MCF 10A (cell line): ENCODE measurements around the gene ADARB2. TPM values are rescaled to one million over a fixed set of nuclear protein-coding genes. Genes with fewer than 3 reads are reported as not detected.

Experiments used
- BruUV-seq: library from RNA; stranded (reverse); fragments of 400-500 nt; replicated peaks from 2 replicates; lab custom pipeline; 2021; lab: Mats Ljungman, UMichigan
- CTCF ChIA-PET: fragments of 300-600 bp; sonication (Branson Sonifier 250); formaldehyde crosslinking; extraction: SDS; loops from one replicate; lab custom pipeline; 2021; ENCODE audit warnings: antibody characterized with exemption, inconsistent platforms; lab: Yijun Ruan, JAX
- POLR2A ChIA-PET: fragments of 300-600, 350-650 bp; sonication (Branson Sonifier 250); formaldehyde crosslinking; extraction: SDS; loops from one replicate; lab custom pipeline; 2020; ENCODE audit warnings: antibody characterized with exemption, inconsistent platforms; lab: Yijun Ruan, JAX
- DNase-seq: peaks from one replicate; pipeline ENCODE4 v3.0.0-alpha.2; 2018; ENCODE audit not compliant: unreplicated experiment
- H3K27ac Mint-ChIP-seq: one replicate; pipeline ENCODE4 v1.8.0; 2022; ENCODE audit warnings: mild to moderate bottlenecking, low read depth, mixed read lengths; ENCODE audit not compliant: unreplicated experiment
- H3K27me3 Mint-ChIP-seq: one replicate; pipeline ENCODE4 v1.8.0; 2022; ENCODE audit warnings: mixed read lengths; ENCODE audit not compliant: insufficient read depth, unreplicated experiment
- H3K36me3 Mint-ChIP-seq: one replicate; pipeline ENCODE4 v1.8.0; 2022; ENCODE audit warnings: mild to moderate bottlenecking, moderate library complexity, mixed read lengths; ENCODE audit not compliant: insufficient read depth, unreplicated experiment
- H3K4me1 Mint-ChIP-seq: one replicate; pipeline ENCODE4 v1.8.0; 2022; ENCODE audit warnings: mixed read lengths; ENCODE audit not compliant: insufficient read depth, unreplicated experiment
- H3K4me3 Mint-ChIP-seq: one replicate; pipeline ENCODE4 v1.8.0; 2022; ENCODE audit warnings: mild to moderate bottlenecking, moderate library complexity, mixed read lengths; ENCODE audit not compliant: unreplicated experiment
- H3K9me3 Mint-ChIP-seq: one replicate; pipeline ENCODE4 v1.8.0; 2022; ENCODE audit warnings: mixed read lengths; ENCODE audit not compliant: unreplicated experiment
- CTCF ChIP-seq: fragments of 200-600 bp; IDR thresholded peaks from one replicate; pipeline ENCODE4 v1.8.0; 2022; ENCODE audit warnings: antibody characterized with exemption, mild to moderate bottlenecking; ENCODE audit not compliant: unreplicated experiment
- intact Hi-C: fragments of 100-400 bp; cut with micrococcal nuclease; formaldehyde crosslinking; loops from 2 replicates; pipeline ENCODE4 v1.14.1; 2022
- total RNA-seq: library from RNA; stranded (reverse); gene quantifications from 2 replicates; pipeline ENCODE4 v1.2.3, GENCODE V29; 2022

ADARB2 gene
- total RNA-seq, 1 experiment from 2014 or later = 0.96 TPM

GRCh38 chr10:1536341-1536740 lies 201.0 kb downstream of the ADARB2 start:
- no peak overlapping the region for H3K27ac Mint-ChIP-seq
- no peak overlapping the region for H3K4me3 Mint-ChIP-seq
- ChIA-PET POLR2A (no interaction called here), CTCF (no interaction called here)
- BruUV-seq = no TSS peak
- H3K36me3 Mint-ChIP-seq = peaks cover 6% of the 10 kb centered on the region
- H3K9me3 Mint-ChIP-seq = no peaks in the 10 kb centered on the region
- no peaks in the 10 kb centered on the region for H3K27me3 Mint-ChIP-seq
- DNase-seq = peak; percentile 3
- intact Hi-C loops = no loop called here
- no peaks in the 10 kb centered on the region for H3K4me1 Mint-ChIP-seq
- no peak for TF ChIP-seq CTCF

- DNase-seq = no peak
- no peaks in the 10 kb centered on the region for H3K4me1 Mint-ChIP-seq
- H3K27ac Mint-ChIP-seq = no peak overlapping the region
- ChIA-PET CTCF (no interaction called here), POLR2A (no interaction called here)
- no peak for TF ChIP-seq CTCF
- H3K4me3 Mint-ChIP-seq = no peak overlapping the region
- intact Hi-C loops = no loop called here
- H3K27me3 Mint-ChIP-seq = no peaks in the 10 kb centered on the region
- H3K36me3 Mint-ChIP-seq = peaks cover 6% of the 10 kb centered on the region
- no peaks in the 10 kb centered on the region for H3K9me3 Mint-ChIP-seq
- no TSS peak for BruUV-seq
Measured at GRCh38 chr10:1535301-1535965, 201.9 kb downstream of the ADARB2 start.

GRCh38 chr10:1534820-1535219 lies 202.5 kb downstream of the ADARB2 start:
- POLR2A ChIA-PET = no interaction called here
- CTCF ChIA-PET = no interaction called here

GRCh38 chr10:1532636-1533035 lies 204.7 kb downstream of the ADARB2 start:
- H3K27me3 Mint-ChIP-seq = peaks cover 16% of the 10 kb centered on the region
- no peak overlapping the region for H3K27ac Mint-ChIP-seq
- CTCF ChIA-PET = no interaction called here
- intact Hi-C loops = no loop called here
- peaks cover 7% of the 10 kb centered on the region for H3K9me3 Mint-ChIP-seq
- DNase-seq = no peak
- H3K36me3 Mint-ChIP-seq = peaks cover 6% of the 10 kb centered on the region
- H3K4me3 Mint-ChIP-seq = no peak overlapping the region
- POLR2A ChIA-PET = no interaction called here
- no TSS peak for BruUV-seq
- TF ChIP-seq CTCF = no peak
- no peaks in the 10 kb centered on the region for H3K4me1 Mint-ChIP-seq

More at GRCh38 chr10:1534820-1535219, 202.5 kb downstream of the ADARB2 start:
- Mint-ChIP-seq H3K4me1 (no peaks in the 10 kb centered on the region), H3K27me3 (no peaks in the 10 kb centered on the region), H3K27ac (no peak overlapping the region), H3K4me3 (no peak overlapping the region), H3K36me3 (peaks cover 6% of the 10 kb centered on the region), H3K9me3 (peaks cover 6% of the 10 kb centered on the region)
- no peak for TF ChIP-seq CTCF
- intact Hi-C loops = no loop called here
- no TSS peak for BruUV-seq
- DNase-seq = no peak
